ELR (cell line): Measurements from ENCODE around the gene SPP2.

Source experiments
- DNase-seq: peaks from one replicate; pipeline ENCODE4 v3.0.0-alpha.2; 2015; ENCODE audit warnings: low read depth

SPP2 gene

GRCh38 chr2:234092344-234092743 lies 41.8 kb downstream of the SPP2 start:
- no peak for DNase-seq

- no peak for DNase-seq
These were observed 44.8 kb downstream of the SPP2 start for GRCh38 chr2:234095301-234095700.

- DNase-seq, result no peak
These were observed 45.7 kb downstream of the SPP2 start for GRCh38 chr2:234096164-234096563.

- DNase-seq, result no peak
These were observed 48.2 kb downstream of the SPP2 start for GRCh38 chr2:234098681-234099080.

- DNase-seq, result no peak
These were observed 48.8 kb downstream of the SPP2 start for GRCh38 chr2:234099266-234099665.

GRCh38 chr2:234100686-234101085 lies 50.2 kb downstream of the SPP2 start:
- no peak for DNase-seq

- no peak for DNase-seq
These were observed 51.6 kb downstream of the SPP2 start for GRCh38 chr2:234102112-234102511.

GRCh38 chr2:234107861-234108260 lies 57.4 kb downstream of the SPP2 start:
- no peak for DNase-seq

GRCh38 chr2:234109321-234109720 lies 58.8 kb downstream of the SPP2 start:
- no peak for DNase-seq

- DNase-seq, result peak; percentile 8
These were observed 59.7 kb downstream of the SPP2 start for GRCh38 chr2:234110219-234110618.

- DNase-seq, result peak; percentile 79
These were observed 61.0 kb downstream of the SPP2 start for GRCh38 chr2:234111523-234111922.

GRCh38 chr2:234116010-234116409 lies 65.5 kb downstream of the SPP2 start:
- no peak for DNase-seq

GRCh38 chr2:234121999-234122398 lies 71.5 kb downstream of the SPP2 start:
- no peak for DNase-seq

GRCh38 chr2:234125451-234126145 lies 75.1 kb downstream of the SPP2 start:
- DNase-seq, result no peak

GRCh38 chr2:234126146-234126470 lies 75.6 kb downstream of the SPP2 start:
- no peak for DNase-seq
